ENCODE results near the gene TNRC6C.
"Not testable (repeated sequence)": the region's sequence is repeated elsewhere in the genome, so short reads cannot be mapped to it uniquely, and the experiment has no call there.

The TNRC6C gene

DNA sequence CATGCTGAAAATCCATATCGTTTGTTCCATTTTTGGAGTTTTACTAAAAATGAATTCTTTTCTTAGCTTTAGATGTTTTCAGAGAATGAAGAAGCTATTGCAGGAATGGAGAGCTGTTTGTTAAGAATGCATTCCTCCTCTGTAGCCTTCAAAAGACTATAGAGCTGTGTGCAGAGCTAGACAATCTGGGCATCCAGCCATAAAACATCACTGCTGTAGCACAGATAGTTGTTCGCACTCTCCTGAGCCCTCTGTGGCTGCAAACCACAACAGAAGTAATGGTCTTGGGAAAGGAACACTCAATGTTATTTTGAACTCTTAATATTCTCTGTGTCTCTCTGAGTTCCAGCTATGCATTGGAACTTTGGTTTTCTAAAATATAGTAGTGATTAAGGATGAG, 4.9 kb downstream of the TNRC6C start:
- Histone ChIP-seq H3K9ac (ENCODE audit: low read depth, low read length) (no peak overlapping the region), H3K4me1 (ENCODE audit: insufficient read depth, low read length) (peaks cover 23% of the 10 kb centered on the region), H3K36me3 (ENCODE audit: insufficient read depth, low read length) (no peaks in the 10 kb centered on the region), H3K9me3 (ENCODE audit: control insufficient read depth, insufficient read depth, low read length) (no peaks in the 10 kb centered on the region)

DNA sequence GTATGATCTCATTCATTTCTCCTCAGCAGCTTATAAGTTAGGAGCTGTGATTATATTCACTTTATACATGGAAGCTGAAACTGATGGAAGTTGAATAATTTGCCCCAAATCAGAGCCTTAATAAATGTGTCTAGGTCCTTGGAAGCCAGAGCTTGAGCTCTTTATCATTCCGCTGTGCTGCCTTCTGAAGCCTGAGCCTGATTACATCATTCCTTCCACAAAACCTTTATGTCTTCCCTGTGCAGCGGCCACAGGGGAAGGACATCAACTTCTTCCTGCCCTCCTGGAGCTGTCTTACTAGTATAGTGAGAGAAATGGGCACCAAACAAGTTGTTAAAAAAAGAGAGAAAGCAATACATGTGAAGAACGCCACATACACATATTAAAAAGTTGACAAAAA, 6.8 kb downstream of the TNRC6C start:
- Histone ChIP-seq H3K9ac (ENCODE audit: low read depth, low read length) (no peak overlapping the region), H3K9me3 (ENCODE audit: control insufficient read depth, insufficient read depth, low read length) (no peaks in the 10 kb centered on the region), H3K4me1 (ENCODE audit: insufficient read depth, low read length) (peaks cover 23% of the 10 kb centered on the region), H3K36me3 (ENCODE audit: insufficient read depth, low read length) (no peaks in the 10 kb centered on the region)

DNA sequence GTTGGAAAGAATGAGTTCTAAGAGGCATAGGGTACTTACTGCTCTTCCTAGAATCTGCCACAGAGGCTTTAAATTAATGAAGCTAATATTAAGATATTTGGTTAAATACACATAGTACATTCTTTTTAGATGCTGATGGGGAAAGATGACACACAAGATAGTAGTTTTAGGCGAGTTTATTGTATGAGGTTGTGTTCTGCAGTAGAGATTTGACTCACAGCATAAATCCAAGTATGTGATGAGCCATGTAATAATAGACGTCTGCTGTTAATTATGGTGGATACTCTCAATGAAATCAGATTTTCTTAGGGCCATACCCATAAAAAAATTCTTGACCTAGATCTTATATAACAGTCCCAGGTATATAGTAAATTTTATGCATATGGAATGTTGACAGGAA, 8.0 kb downstream of the TNRC6C start:
- H3K36me3 ChIP-seq (ENCODE audit: insufficient read depth, low read length): no peaks in the 10 kb centered on the region
- H3K9me3 ChIP-seq (ENCODE audit: control insufficient read depth, insufficient read depth, low read length): no peaks in the 10 kb centered on the region
- no peak overlapping the region for H3K9ac ChIP-seq (ENCODE audit: low read depth, low read length)
- peaks cover 19% of the 10 kb centered on the region for H3K4me1 ChIP-seq (ENCODE audit: insufficient read depth, low read length)

DNA sequence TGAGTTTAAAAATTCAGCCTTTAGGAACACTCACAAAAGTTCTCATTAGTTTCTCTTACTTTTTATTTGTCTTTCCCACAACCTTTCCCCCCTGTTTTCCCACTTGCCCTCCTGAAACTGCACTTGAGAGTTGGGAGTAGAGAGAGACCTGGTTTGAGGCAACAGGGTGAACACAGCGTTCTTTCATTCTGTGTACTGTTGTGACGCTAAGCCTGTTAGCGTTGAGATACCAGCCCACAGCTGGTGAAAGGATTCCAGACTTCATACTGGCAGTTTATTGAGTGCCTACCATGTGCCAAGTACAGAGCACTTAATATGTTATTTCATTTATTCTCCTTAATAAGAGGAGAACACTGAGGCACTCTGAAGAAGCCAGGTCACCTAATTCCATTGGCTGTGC, 10.3 kb downstream of the TNRC6C start:
- H3K36me3 ChIP-seq (ENCODE audit: insufficient read depth, low read length): no peaks in the 10 kb centered on the region
- no peak overlapping the region for H3K9ac ChIP-seq (ENCODE audit: low read depth, low read length)
- H3K4me1 ChIP-seq (ENCODE audit: insufficient read depth, low read length): peaks cover 15% of the 10 kb centered on the region; the same call in 1 of the 2 replicates
- no peaks in the 10 kb centered on the region for H3K9me3 ChIP-seq (ENCODE audit: control insufficient read depth, insufficient read depth, low read length)

DNA sequence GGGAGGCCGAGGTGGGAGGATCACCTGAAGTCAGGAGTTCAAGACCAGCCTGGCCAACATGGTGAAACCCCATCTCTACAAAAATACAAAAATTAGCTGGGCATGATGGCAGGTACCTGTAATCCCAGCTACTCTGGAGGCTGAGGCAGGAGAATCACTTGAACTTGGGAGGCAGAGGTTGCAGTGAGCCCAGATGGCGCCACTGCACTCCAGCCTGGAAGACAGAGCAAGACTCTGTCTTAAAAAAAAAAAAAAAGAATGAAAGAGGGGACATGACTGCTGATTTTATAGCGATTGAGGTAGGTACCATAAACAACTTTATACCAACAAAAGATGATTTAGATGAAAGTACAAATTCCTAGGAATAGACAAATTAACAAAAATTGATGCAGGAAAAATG, 13.8 kb downstream of the TNRC6C start:
- not testable (repeated sequence) for H3K36me3 ChIP-seq (ENCODE audit: insufficient read depth, low read length); H3K9me3 ChIP-seq (ENCODE audit: control insufficient read depth, insufficient read depth, low read length); H3K4me1 ChIP-seq (ENCODE audit: insufficient read depth, low read length); H3K9ac ChIP-seq (ENCODE audit: low read depth, low read length)

DNA sequence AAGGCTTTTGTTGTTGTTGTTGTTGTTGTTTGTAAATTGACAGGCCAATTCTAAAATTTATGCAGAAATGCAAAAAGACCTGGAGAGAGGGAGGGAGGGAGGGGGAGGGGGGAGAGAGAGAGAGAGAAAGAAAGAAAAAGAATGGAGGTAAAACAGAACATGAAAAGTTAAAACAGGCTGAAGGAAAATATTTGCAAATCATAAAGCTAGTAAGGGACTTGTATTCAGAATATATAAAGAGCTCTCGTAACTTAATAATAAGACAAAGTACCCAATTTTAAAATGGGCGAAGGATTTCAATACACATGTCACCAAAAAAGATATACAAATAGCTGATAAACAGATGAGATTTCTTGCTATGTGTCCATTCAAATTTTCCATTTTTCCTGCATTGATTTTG, 15.4 kb downstream of the TNRC6C start:
- peaks cover 6% of the 10 kb centered on the region; the same call in 1 of the 2 replicates for H3K4me1 ChIP-seq (ENCODE audit: insufficient read depth, low read length)
- H3K9ac ChIP-seq (ENCODE audit: low read depth, low read length): no peak overlapping the region
- no peaks in the 10 kb centered on the region for H3K9me3 ChIP-seq (ENCODE audit: control insufficient read depth, insufficient read depth, low read length)
- no peaks in the 10 kb centered on the region for H3K36me3 ChIP-seq (ENCODE audit: insufficient read depth, low read length)

DNA sequence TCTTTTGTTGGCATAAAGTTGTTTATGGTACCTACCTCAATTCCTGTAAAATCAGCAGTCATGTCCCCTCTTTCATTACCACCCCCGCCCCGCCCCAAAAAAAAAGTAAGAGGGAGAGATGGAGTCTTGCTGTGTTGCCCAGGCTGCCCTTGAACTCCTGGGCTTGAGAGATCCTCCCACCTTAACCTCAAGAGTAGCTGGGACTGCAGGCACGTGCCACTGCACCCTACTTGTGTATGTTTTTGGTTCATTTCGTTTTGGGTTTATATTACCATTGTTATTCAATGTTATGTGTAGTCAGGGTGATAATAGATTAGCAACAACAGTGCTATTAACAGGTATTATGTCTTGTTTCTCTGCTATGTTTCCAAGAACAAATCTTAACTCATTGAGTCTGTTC, 15.9 kb downstream of the TNRC6C start:
- H3K9me3 ChIP-seq (ENCODE audit: control insufficient read depth, insufficient read depth, low read length): no peaks in the 10 kb centered on the region
- no peaks in the 10 kb centered on the region for H3K36me3 ChIP-seq (ENCODE audit: insufficient read depth, low read length)

DNA sequence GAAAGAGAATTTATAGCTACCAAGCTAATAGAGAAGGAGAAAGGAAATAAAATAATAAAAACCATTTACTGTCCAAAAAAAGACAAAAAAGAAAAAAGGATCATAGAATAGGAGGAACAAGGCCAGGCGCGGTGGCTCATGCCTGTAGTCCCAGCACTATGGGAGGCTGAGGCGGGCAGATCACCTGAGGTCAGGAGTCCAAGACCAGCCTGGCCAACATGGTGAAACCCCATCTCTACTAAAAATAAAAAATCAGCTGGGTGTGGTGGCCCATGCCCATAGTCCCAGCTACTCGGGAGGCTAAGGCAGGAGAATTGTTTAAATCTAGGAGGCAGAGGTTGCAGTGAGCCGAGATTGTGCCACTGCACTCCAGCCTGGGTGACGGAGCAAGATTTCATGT, 23.9 kb downstream of the TNRC6C start:
- H3K9me3 ChIP-seq (ENCODE audit: control insufficient read depth, insufficient read depth, low read length); H3K36me3 ChIP-seq (ENCODE audit: insufficient read depth, low read length); H3K9ac ChIP-seq (ENCODE audit: low read depth, low read length); H3K4me1 ChIP-seq (ENCODE audit: insufficient read depth, low read length): not testable (repeated sequence)

More for the DNA sequence above, 15.9 kb downstream of the TNRC6C start:
- Histone ChIP-seq H3K9ac (ENCODE audit: low read depth, low read length) (no peak overlapping the region), H3K4me1 (ENCODE audit: insufficient read depth, low read length) (peaks cover 6% of the 10 kb centered on the region; the same call in 1 of the 2 replicates)

DNA sequence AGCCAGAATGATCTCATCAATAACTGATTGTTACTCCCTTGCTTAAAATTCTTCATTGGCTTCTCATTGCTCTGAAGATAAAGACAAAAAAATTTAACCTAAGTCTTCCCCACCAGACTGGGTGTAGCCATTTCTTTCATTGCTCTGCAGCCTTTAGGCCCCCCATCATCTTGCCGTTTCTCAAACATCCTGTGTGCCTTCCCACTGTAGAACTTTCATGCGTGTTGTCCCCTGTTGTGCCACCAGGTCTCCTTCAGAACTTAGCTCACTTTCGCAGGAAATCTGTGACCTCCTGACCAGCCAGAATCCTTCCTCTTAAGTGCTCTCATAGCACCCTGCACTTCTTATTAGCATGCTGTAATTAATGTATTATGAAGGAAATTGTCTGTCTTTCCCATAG, 31.8 kb downstream of the TNRC6C start:
- no peaks in the 10 kb centered on the region for H3K9me3 ChIP-seq (ENCODE audit: control insufficient read depth, insufficient read depth, low read length)
- no peak overlapping the region for H3K9ac ChIP-seq (ENCODE audit: low read depth, low read length)
- no peaks in the 10 kb centered on the region for H3K36me3 ChIP-seq (ENCODE audit: insufficient read depth, low read length)
- H3K4me1 ChIP-seq (ENCODE audit: insufficient read depth, low read length): no peaks in the 10 kb centered on the region

DNA sequence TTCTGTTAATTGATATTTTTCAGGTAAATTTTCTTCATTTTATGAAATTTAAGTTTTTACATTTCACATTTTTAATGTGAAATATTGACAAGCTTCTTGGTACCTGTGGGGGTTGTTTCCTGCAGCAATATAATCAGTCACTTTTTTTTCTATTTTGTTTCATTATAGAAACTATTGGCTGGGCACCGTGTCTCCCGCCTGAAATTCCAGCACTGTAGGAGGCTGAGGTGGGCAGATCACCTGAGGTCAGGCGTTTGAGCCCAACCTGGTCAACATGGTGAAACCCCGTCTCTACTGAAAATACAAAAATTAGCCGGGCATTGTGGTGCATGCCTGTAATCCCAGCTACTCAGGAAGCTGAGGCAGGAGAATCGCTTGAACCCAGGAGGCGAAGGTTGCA, 35.2 kb downstream of the TNRC6C start:
- H3K9ac ChIP-seq (ENCODE audit: low read depth, low read length); H3K36me3 ChIP-seq (ENCODE audit: insufficient read depth, low read length); H3K9me3 ChIP-seq (ENCODE audit: control insufficient read depth, insufficient read depth, low read length); H3K4me1 ChIP-seq (ENCODE audit: insufficient read depth, low read length): not testable (repeated sequence)

DNA sequence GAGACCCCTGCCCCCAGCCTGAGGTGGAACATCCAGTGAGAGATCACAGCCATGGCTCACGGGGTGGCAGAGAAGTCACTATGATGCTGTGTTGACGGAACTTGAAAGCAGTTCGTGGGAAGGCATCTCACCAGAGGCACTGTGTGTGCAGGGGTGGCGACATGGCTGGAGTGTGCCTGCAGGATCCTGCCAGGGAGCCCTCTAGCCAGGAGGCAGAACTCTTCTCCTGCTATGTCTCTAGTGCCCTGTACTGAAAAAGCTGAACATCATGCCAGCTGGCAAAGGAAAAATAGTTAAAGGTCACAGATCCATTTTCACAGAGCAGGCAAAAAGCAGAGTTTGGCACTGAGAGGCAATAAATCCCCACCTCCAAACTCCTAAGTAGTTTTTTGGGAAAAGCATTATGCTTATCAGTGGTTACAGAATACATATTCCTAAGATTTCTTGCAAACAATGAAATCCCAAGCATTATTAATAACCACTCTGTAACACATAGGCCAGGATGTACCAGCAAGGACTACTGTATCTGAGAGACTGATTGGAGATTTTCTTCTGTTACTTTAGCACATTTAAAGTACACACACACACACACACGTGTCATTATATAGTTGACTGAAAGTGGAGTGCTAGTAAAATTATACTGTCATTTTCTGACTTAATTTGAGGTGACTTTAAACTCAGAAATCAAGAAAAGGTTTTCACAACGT, 36.8 kb downstream of the TNRC6C start:
- Histone ChIP-seq H3K9me3 (ENCODE audit: control insufficient read depth, insufficient read depth, low read length) (no peaks in the 10 kb centered on the region), H3K4me1 (ENCODE audit: insufficient read depth, low read length) (peaks cover 4% of the 10 kb centered on the region; the same call in 1 of the 2 replicates)

DNA sequence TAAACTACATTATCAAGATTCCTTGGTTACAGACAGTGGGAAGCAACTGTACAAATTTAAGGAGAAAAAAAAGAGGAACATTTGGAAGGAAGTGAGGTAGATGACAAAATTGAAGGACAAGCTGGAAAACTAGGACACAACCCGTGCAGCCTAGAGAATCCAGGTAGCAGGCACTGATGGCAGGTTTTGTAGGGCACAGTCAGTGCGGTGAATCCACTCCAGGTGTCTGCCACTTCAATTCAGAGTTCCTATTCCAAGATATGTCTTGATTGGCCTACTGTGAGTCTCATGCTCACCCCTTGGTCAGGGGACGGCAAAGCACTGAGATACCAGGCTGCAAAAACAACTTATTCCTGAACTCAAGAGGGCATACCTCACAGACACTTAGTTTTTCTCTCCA, 37.8 kb downstream of the TNRC6C start:
- H3K36me3 ChIP-seq (ENCODE audit: insufficient read depth, low read length): no peaks in the 10 kb centered on the region
- no peaks in the 10 kb centered on the region for H3K9me3 ChIP-seq (ENCODE audit: control insufficient read depth, insufficient read depth, low read length)
- peaks cover 4% of the 10 kb centered on the region; the same call in 1 of the 2 replicates for H3K4me1 ChIP-seq (ENCODE audit: insufficient read depth, low read length)
- no peak overlapping the region for H3K9ac ChIP-seq (ENCODE audit: low read depth, low read length)

More for the DNA sequence above, 36.8 kb downstream of the TNRC6C start:
- Histone ChIP-seq H3K36me3 (ENCODE audit: insufficient read depth, low read length) (no peaks in the 10 kb centered on the region), H3K9ac (ENCODE audit: low read depth, low read length) (no peak overlapping the region)

DNA sequence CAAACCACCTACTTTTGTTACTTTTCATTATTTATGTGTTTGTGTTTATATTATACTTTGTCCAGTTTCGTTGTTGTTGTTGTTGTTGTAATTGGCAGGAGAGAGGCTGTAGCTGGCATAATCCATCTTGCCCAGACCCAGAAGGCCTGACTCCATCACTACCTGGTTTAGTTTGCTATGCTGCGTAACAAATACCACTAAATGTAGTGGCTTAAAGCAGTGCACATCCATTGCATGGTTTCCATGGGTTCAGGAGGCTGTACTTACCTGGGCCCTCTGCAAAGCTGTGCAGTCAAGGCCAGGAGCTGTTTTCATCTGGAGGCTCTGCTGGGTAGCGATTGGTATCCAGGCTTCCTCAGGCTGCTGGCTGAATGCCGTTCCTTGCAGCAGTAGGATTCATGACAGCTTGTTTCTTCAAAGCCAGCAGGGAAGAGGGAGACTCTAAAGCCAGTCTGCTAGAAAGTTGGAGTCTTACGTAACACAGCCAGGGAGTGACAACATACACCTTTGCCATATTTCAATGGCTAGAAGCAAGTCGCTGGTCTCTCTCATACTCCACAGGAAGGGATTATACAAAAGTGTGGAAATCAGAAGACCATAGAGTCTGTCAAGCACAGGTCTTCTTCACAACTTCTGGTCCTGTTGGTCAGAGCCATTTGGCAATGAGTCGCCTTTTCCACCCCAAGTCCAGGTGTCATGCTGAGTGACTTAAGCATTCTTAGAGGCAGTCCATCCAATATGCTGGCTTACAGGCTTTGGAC, 41.1 kb downstream of the TNRC6C start:
- H3K36me3 ChIP-seq (ENCODE audit: insufficient read depth, low read length): no peaks in the 10 kb centered on the region
- H3K9me3 ChIP-seq (ENCODE audit: control insufficient read depth, insufficient read depth, low read length): no peaks in the 10 kb centered on the region
- peaks cover 13% of the 10 kb centered on the region; the same call in 1 of the 2 replicates for H3K4me1 ChIP-seq (ENCODE audit: insufficient read depth, low read length)
- no peak overlapping the region for H3K9ac ChIP-seq (ENCODE audit: low read depth, low read length)

DNA sequence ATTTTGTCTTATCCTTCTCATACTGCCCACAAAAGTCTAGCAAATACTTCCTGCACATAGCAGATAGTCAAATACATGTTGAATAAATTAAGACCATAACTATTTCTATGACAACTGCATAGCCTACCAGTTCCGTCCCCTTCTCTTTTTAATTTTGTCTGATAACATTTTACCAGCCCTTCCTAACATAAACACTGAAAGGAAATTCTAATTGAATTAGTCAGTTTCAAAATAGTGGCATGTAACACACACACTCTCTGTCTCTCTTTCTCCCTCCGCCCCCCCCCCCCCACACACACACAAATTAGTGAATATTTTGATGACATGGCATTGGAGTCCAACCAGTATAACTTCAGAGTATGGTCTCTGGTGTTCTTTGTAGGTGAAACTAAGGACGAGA, 41.8 kb downstream of the TNRC6C start:
- Histone ChIP-seq H3K4me1 (ENCODE audit: insufficient read depth, low read length) (peaks cover 13% of the 10 kb centered on the region; the same call in 1 of the 2 replicates), H3K9ac (ENCODE audit: low read depth, low read length) (no peak overlapping the region), H3K36me3 (ENCODE audit: insufficient read depth, low read length) (no peaks in the 10 kb centered on the region), H3K9me3 (ENCODE audit: control insufficient read depth, insufficient read depth, low read length) (no peaks in the 10 kb centered on the region)

DNA sequence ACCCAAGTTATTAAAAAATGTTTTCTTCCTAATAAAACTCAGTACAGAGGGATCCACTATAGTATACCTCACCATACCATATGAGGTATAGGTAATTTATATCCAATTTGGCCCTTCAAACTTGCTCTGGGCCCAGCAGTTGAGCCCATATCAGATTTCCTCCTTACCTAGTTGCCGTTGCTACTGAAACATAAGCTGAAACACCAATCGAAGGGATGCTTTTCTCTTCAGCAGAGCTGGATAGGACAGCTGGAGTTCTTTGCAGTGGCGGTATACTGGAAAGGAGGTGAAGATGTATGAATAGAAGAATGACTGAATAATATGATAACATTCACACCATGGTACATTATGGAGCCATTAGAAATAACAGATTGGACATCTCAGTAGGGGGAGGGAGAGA, 42.7 kb downstream of the TNRC6C start:
- no peaks in the 10 kb centered on the region for H3K36me3 ChIP-seq (ENCODE audit: insufficient read depth, low read length)
- peaks cover 13% of the 10 kb centered on the region; the same call in 1 of the 2 replicates for H3K4me1 ChIP-seq (ENCODE audit: insufficient read depth, low read length)
- no peak overlapping the region for H3K9ac ChIP-seq (ENCODE audit: low read depth, low read length)
- no peaks in the 10 kb centered on the region for H3K9me3 ChIP-seq (ENCODE audit: control insufficient read depth, insufficient read depth, low read length)

Data from ES-I3 (cell line).